OCI-LY7 (cell line): ENCODE data around the gene LEAP2. TPM values are rescaled to one million over a fixed set of nuclear protein-coding genes. Genes with fewer than 3 reads are reported as not detected.

ENCODE experiments used
- Bru-seq: library from RNA; stranded (reverse); fragments of 400-500 nt; gene quantifications from one replicate; lab custom pipeline; 2021; lab: Mats Ljungman, UMichigan
- BruChase-seq, 2 experiments: library from RNA; stranded (reverse); fragments of 400-500 nt; gene quantifications; one replicate each; lab custom pipeline; 2021; lab: Mats Ljungman, UMichigan
- BruUV-seq: library from RNA; stranded (reverse); fragments of 400-500 nt; replicated peaks from 2 replicates; lab custom pipeline; 2021; lab: Mats Ljungman, UMichigan
- CTCF ChIA-PET: fragments of 300-600 bp; sonication (Branson Sonifier 250); formaldehyde crosslinking; loops from one replicate; lab custom pipeline; 2022; ENCODE audit warnings: antibody characterized with exemption; ENCODE audit not compliant: unreplicated experiment; lab: Charles Lee
- POLR2A ChIA-PET: fragments of 300-600 bp; sonication (Branson Sonifier 250); formaldehyde crosslinking; loops from one replicate; lab custom pipeline; 2022; ENCODE audit warnings: antibody characterized with exemption; lab: Charles Lee
- DNase-seq: peaks from one replicate; pipeline ENCODE4 v3.0.0-alpha.2; 2015; ENCODE audit warnings: low spot score
- H2AFZ ChIP-seq: fragments of 200-600 bp; sonication (generic), shearing (Covaris generic); 2 replicates; pipeline ENCODE4 v1.6.1; 2014; ENCODE audit warnings: mild to moderate bottlenecking, antibody characterized with exemption, low read length, moderate library complexity
- H3K27ac ChIP-seq: fragments of 200-600 bp; sonication (generic); 2 replicates; pipeline ENCODE4 v1.5.1; 2014; ENCODE audit warnings: mixed run types, low read depth, mild to moderate bottlenecking, moderate library complexity, low read length, inconsistent platforms; ENCODE audit not compliant: poor library complexity, severe bottlenecking
- H3K36me3 ChIP-seq: fragments of 200-600 bp; sonication (generic); 2 replicates; pipeline ENCODE4 v1.6.1; 2014; ENCODE audit warnings: mild to moderate bottlenecking, antibody characterized with exemption, low read length, moderate library complexity, mixed read lengths; ENCODE audit not compliant: insufficient read depth
- H3K4me1 ChIP-seq: fragments of 200-600 bp; sonication (generic); 2 replicates; pipeline ENCODE4 v1.5.1; 2014; ENCODE audit warnings: mild to moderate bottlenecking, low read length; ENCODE audit not compliant: insufficient read depth, poor library complexity, severe bottlenecking
- H3K4me2 ChIP-seq: fragments of 200-600 bp; sonication (generic); 2 replicates; pipeline ENCODE4 v1.6.1; 2014; ENCODE audit warnings: mild to moderate bottlenecking, low read length
- H3K4me3 ChIP-seq: fragments of 200-600 bp; sonication (generic); 2 replicates; pipeline ENCODE4 v1.5.1; 2014; ENCODE audit warnings: mild to moderate bottlenecking, low read depth, low read length; ENCODE audit not compliant: poor library complexity, severe bottlenecking
- H3K79me2 ChIP-seq: fragments of 200-600 bp; sonication (generic); 2 replicates; pipeline ENCODE4 v1.6.1; 2016; ENCODE audit warnings: low read depth, mild to moderate bottlenecking, low read length, moderate library complexity, mixed read lengths; ENCODE audit not compliant: insufficient read depth
- H3K9me2 ChIP-seq: fragments of 200-600 bp; sonication (generic); 2 replicates; pipeline ENCODE4 v1.6.1; 2016; ENCODE audit warnings: mild to moderate bottlenecking, low read length, mixed read lengths; ENCODE audit not compliant: insufficient read depth
- H3K9me3 ChIP-seq: fragments of 200-600 bp; sonication (generic); 2 replicates; pipeline ENCODE4 v1.6.1; 2014; ENCODE audit warnings: mild to moderate bottlenecking, mixed run types, low read length, mixed read lengths
- H4K20me1 ChIP-seq: fragments of 200-600 bp; sonication (generic); 2 replicates; pipeline ENCODE4 v1.6.1; 2014; ENCODE audit warnings: mild to moderate bottlenecking, antibody characterized with exemption, low read length, moderate library complexity, mixed read lengths; ENCODE audit not compliant: insufficient read depth
- CTCF ChIP-seq: fragments of 200-600 bp; sonication (generic); conservative IDR thresholded peaks from 2 replicates; pipeline ENCODE4 v1.5.1; 2014; ENCODE audit warnings: mild to moderate bottlenecking, antibody characterized with exemption, low read length, moderate library complexity, mixed read lengths
- EZH2phosphoT487 ChIP-seq: fragments of 200-600 bp; sonication (generic); IDR thresholded peaks from 2 replicates; pipeline ENCODE4 v1.6.1; 2018; ENCODE audit warnings: low read depth, borderline replicate concordance, mild to moderate bottlenecking, mixed run types, antibody characterized with exemption, low read length, moderate library complexity, mixed read lengths
- intact Hi-C: fragments of 100-400 bp; cut with micrococcal nuclease; formaldehyde crosslinking; loops from one replicate; pipeline ENCODE4 v1.10.0; 2022; ENCODE audit not compliant: unreplicated experiment
- long read RNA-seq: library from polyadenylated mRNA; stranded (forward); transcript quantifications from one replicate; pipeline ENCODE4 v2.0.0, GENCODE V29; 2022
- total RNA-seq, 2 experiments: library from RNA; depleted of rRNA in 1 of 2; stranded (reverse); fragments of >200 nt in 1 of 2; shearing (Covaris generic) in 1 of 2; gene quantifications; 2 replicates each; pipeline ENCODE4 v1.2.3, GENCODE V29; 2014 to 2022

LEAP2 gene
- 4.4 TPM in 2 replicates for total RNA-seq (2014; rRNA removed; shearing (Covaris generic))
- 5.4 and 5.6 TPM in 2 replicates for total RNA-seq (2022)
- percentile 50 among the genes with signal in this experiment for Bru-seq, nascent RNA
- BruChase-seq, experiment 1, labeled RNA remaining after a 6-hour chase: percentile 59 among the genes with signal in this experiment
- percentile 71 among the genes with signal in this experiment for BruChase-seq, experiment 2, labeled RNA remaining after a 2-hour chase
- long read RNA-seq, partial matches to known transcripts: 0 of 9 reads
- long read RNA-seq, other reads (novel, unspliced or antisense): 7 of 9 reads

- intact Hi-C loops: no loop called here
- Histone ChIP-seq H3K4me3 (no peak within 1 kb of the TSS), H3K9me2 (no peaks in the 10 kb centered on the region), H4K20me1 (no peaks in the 10 kb centered on the region), H3K79me2 (no peaks in the 10 kb centered on the region), H3K4me1 (no peaks in the 10 kb centered on the region), H3K36me3 (peaks cover 81% of the 10 kb centered on the region), H2AFZ (no peak within 1 kb of the TSS), H3K27ac (no peak within 1 kb of the TSS), H3K4me2 (no peak within 1 kb of the TSS), H3K9me3 (no peaks in the 10 kb centered on the region)
- TF ChIP-seq EZH2phosphoT487: no peak
- no peak for TF ChIP-seq CTCF
- no peak for DNase-seq
- POLR2A ChIA-PET: interaction anchor here (1.3 kb wide), 1 partner anchor 10 kb away, joined by 3 read pairs; no protein-coding TSS in a partner anchor
- no TSS peak for BruUV-seq
- CTCF ChIA-PET: no interaction called here
These were observed at the start of gene LEAP2 for GRCh38 chr5:132873119-132873929. LEAP2 (plus strand) TSS chr5:132873668; CDS start chr5:132873695, 27 bp downstream.

GRCh38 chr5:132824426-132824825 is 49.0 kb upstream of the LEAP2 start:
- BruUV-seq: no TSS peak
- Histone ChIP-seq H3K27ac (no peak overlapping the region), H4K20me1 (no peaks in the 10 kb centered on the region), H3K4me2 (no peak overlapping the region), H3K9me2 (no peaks in the 10 kb centered on the region), H3K36me3 (no peaks in the 10 kb centered on the region), H3K4me3 (no peak overlapping the region), H2AFZ (no peak overlapping the region), H3K9me3 (no peaks in the 10 kb centered on the region), H3K4me1 (no peaks in the 10 kb centered on the region), H3K79me2 (no peaks in the 10 kb centered on the region)
- POLR2A ChIA-PET: no interaction called here
- intact Hi-C loops: loop anchor here (5.0 kb wide), 1 partner anchor 162 kb away; no protein-coding TSS in a partner anchor
- CTCF ChIA-PET: interaction anchor here (1.5 kb wide), 1 partner anchor 10 kb away, joined by 3 read pairs; no protein-coding TSS in a partner anchor
- DNase-seq: no peak
- no peak for TF ChIP-seq EZH2phosphoT487
- TF ChIP-seq CTCF: no peak
